Neutrophil (primary cell): ENCODE results near the gene ATP11B.

Experiments
- H3K27ac ChIP-seq: fragments of 200-600 bp; sonication (generic); 2 replicates; pipeline ENCODE4 v1.5.1; 2016; ENCODE audit warnings: mild to moderate bottlenecking, moderate library complexity
- H3K27me3 ChIP-seq: fragments of 200-600 bp; sonication (generic); 2 replicates; pipeline ENCODE4 v1.6.0; 2016; ENCODE audit warnings: mild to moderate bottlenecking
- H3K36me3 ChIP-seq: fragments of 200-600 bp; sonication (generic); 2 replicates; pipeline ENCODE4 v1.5.1; 2017
- H3K4me1 ChIP-seq, 2 experiments: fragments of 200-600 bp in 1 of 2; sonication (generic) in 1 of 2; 1 replicate in 1 of 2; 2 replicates in 1 of 2; pipeline versions ENCODE4 v1.5.1 to v1.6.1; 2013 to 2016; ENCODE audit warnings: low read depth in 1 of 2, low read length in 1 of 2, mild to moderate bottlenecking in 1 of 2, moderate library complexity in 1 of 2; ENCODE audit not compliant: control insufficient read depth in 1 of 2, insufficient read depth in 1 of 2
- H3K4me3 ChIP-seq, 2 experiments: fragments of 200-600 bp in 1 of 2; sonication (generic) in 1 of 2; 1 replicate in 1 of 2; 2 replicates in 1 of 2; pipeline ENCODE4 v1.5.1; 2013 to 2016; ENCODE audit warnings: low read depth in 1 of 2, low read length in 1 of 2, mild to moderate bottlenecking in 1 of 2, moderate library complexity in 1 of 2
- H3K9me3 ChIP-seq: fragments of 200-600 bp; sonication (generic); 2 replicates; pipeline ENCODE4 v1.5.1; 2016
- TF ChIP-seq, protein P1 (sequence below): fragments of 200-600 bp; sonication (generic); IDR thresholded peaks from 2 replicates; pipeline ENCODE4 v1.5.1; 2016; ENCODE audit warnings: antibody characterized with exemption

ATP11B gene

DNA sequence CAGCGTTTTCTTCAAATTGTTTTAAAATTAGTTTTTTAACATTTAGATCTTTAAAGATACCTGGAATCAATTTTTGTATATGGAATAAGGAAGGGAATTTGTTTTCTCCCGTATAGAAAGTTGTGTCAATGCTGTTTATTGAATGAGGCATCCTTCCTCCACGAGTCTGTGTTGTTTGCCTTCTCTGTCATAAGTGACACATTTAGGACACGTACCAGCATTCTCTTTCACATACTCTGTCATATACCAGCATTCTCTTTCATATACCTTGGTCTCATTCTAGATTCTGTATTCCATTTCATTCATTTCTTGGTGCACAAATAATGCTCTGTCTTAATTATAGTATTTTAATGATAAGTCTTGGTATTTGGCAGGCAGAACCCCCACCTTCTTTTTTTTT lies 10.3 kb downstream of the ATP11B start:
- H3K27me3 ChIP-seq: no peaks in the 10 kb centered on the region
- peaks cover 41 to 50% of the 10 kb centered on the region in 2 experiments for H3K4me1 ChIP-seq
- H3K9me3 ChIP-seq: no peaks in the 10 kb centered on the region
- H3K36me3 ChIP-seq: no peaks in the 10 kb centered on the region
- peak overlapping the region; percentile 21 to 58 for H3K4me3 ChIP-seq
- TF ChIP-seq, protein P1, sequence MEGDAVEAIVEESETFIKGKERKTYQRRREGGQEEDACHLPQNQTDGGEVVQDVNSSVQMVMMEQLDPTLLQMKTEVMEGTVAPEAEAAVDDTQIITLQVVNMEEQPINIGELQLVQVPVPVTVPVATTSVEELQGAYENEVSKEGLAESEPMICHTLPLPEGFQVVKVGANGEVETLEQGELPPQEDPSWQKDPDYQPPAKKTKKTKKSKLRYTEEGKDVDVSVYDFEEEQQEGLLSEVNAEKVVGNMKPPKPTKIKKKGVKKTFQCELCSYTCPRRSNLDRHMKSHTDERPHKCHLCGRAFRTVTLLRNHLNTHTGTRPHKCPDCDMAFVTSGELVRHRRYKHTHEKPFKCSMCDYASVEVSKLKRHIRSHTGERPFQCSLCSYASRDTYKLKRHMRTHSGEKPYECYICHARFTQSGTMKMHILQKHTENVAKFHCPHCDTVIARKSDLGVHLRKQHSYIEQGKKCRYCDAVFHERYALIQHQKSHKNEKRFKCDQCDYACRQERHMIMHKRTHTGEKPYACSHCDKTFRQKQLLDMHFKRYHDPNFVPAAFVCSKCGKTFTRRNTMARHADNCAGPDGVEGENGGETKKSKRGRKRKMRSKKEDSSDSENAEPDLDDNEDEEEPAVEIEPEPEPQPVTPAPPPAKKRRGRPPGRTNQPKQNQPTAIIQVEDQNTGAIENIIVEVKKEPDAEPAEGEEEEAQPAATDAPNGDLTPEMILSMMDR: no peak
- peak overlapping the region; percentile 90 for H3K27ac ChIP-seq

DNA sequence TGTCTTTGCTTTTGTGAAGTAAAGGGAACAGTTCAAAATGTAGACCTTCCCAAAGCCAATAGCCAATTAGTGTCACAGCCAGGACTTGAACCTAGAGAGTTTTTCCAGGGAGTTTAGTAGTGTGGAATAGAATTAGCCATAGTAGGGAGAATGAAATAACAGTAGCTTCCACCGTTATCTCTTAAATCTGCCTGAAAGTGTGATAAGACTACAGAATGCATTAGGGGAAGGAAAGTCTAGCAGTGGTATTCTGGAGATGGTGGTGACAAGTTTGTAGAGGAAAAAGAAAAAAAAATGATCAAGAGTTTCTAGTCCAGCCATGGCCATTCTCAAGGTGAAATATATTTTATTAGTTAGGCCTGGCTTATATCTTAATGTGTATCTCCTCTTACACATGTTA lies 13.8 kb downstream of the ATP11B start:
- Histone ChIP-seq H3K27me3 (no peaks in the 10 kb centered on the region), H3K36me3 (no peaks in the 10 kb centered on the region), H3K4me3 (no peak overlapping the region), H3K27ac (no peak overlapping the region), H3K9me3 (no peaks in the 10 kb centered on the region), H3K4me1 (peaks cover 28 to 33% of the 10 kb centered on the region in 2 experiments)
- TF ChIP-seq, protein P1: no peak

DNA sequence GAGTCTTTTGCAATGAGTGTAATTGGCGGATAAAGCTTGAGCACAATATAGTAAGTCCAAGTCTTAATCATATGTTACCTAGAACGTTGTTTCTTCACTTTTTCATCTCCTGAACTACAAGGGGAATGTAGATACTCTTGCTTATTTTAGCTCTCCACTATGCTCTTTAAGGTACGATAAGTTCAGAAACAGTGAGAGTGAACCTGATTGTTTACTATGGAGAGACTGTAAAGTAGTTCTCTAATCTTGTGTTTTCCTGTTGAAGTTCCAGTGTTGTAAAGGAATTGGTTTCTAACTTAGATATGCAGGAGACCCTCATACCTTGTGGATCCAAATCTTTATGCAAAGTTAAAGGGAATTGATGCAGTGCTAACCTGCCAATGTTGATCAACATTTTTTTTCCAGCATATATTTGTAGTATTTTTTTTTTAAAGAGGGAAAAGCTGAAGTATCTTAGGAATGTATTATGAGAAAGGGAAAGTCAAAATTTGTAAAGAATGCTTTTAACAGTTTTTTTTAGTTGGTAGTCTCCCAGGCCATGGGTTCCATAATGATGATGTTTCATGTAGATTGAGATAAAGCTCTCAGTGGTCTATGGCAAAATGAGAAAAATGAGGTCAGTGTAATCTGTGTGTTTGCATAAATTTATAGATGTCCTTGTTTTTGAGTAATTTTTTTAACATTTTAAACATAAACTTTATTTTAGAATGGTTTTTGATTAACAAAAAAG lies 14.9 kb downstream of the ATP11B start:
- Histone ChIP-seq H3K27me3 (no peaks in the 10 kb centered on the region), H3K4me3 (no peak overlapping the region), H3K9me3 (no peaks in the 10 kb centered on the region), H3K36me3 (no peaks in the 10 kb centered on the region), H3K4me1 (peaks cover 17 to 21% of the 10 kb centered on the region in 2 experiments), H3K27ac (peak overlapping the region; percentile 18)
- TF ChIP-seq, protein P1: no peak

DNA sequence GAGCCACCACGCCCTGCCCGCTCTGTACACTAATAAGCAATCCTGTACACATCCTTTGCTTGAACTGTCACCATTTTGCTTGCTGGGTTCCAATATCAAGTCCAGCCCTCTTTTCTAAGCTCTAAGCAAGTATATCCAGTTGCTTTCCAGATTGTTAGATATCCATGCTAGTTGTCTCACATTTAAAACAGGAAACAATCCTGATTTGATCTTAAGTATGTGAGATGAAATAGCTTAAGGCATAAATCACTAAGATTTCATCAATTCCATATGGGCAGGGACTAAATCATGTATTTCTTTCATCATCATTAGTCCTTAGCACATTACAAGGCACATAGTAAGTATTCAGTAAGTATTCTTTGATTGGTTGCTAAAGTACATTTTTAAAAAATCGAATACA lies 16.2 kb downstream of the ATP11B start:
- peaks cover 4 to 8% of the 10 kb centered on the region in 2 experiments for H3K4me1 ChIP-seq
- H3K27me3 ChIP-seq: no peaks in the 10 kb centered on the region
- no peaks in the 10 kb centered on the region for H3K36me3 ChIP-seq
- H3K4me3 ChIP-seq: no peak overlapping the region
- TF ChIP-seq, protein P1: no peak
- no peaks in the 10 kb centered on the region for H3K9me3 ChIP-seq
- no peak overlapping the region for H3K27ac ChIP-seq

DNA sequence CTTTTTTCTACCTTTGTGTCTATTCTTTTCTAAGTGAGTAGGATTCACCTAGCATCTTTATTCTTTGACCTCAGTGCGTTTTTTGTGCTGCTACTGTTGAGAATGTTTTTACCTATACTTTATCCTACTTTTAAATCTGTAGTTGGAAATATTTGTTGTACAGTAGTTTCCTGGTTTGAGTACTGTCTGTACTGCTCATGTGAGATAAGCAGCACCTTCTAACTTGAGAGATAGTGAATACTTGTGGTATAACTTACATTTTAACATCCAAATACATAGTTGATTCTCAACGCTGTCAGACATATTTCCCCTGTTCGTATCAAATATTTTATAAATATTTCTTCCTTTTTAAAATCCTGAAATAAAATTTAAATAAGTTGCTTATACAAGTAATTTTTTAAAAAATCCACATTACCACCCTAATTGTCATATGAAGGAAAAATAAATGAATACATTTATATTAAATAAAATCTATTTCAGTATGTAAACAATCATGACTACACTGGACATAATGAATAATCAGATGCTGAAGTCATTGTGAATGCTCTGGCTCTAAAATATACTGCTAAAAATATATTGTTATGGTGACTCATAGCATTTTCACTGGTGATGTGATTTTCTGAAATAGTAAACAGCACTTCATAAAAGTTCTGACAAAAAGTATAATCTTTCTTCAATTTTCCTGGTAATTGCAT lies 17.4 kb downstream of the ATP11B start:
- no peak overlapping the region for H3K27ac ChIP-seq
- H3K27me3 ChIP-seq: no peaks in the 10 kb centered on the region
- TF ChIP-seq, protein P1: no peak
- no peaks in the 10 kb centered on the region for H3K9me3 ChIP-seq
- H3K4me1 ChIP-seq: no peaks in the 10 kb centered on the region
- H3K4me3 ChIP-seq: no peak overlapping the region
- no peaks in the 10 kb centered on the region for H3K36me3 ChIP-seq
